Measurements from ENCODE around the gene VANGL2. TPM values are rescaled to one million over a fixed set of nuclear protein-coding genes. Genes with fewer than 3 reads are reported as not detected.

The VANGL2 gene
- polyA plus RNA-seq, 1 donor from 2014 or later: 22.6 TPM

GRCh38 chr1:160365325-160365724 lies 35.0 kb upstream of the VANGL2 start:
- Histone ChIP-seq H3K4me3 (ENCODE audit: low read length) (no peak overlapping the region), H3K79me2 (replicated peaks; ENCODE audit: insufficient read depth, low read length) (no peaks in the 10 kb centered on the region), H4K20me1 (ENCODE audit: insufficient read depth) (no peaks in the 10 kb centered on the region), H3K27ac (ENCODE audit: low read length) (no peak overlapping the region), H3K9me2 (ENCODE audit: insufficient read depth, low read length) (no peaks in the 10 kb centered on the region), H3F3A (ENCODE audit: insufficient read depth, low read length, poor library complexity, severe bottlenecking) (no peaks in the 10 kb centered on the region), H3K9ac (ENCODE audit: low read length) (no peak overlapping the region), H3K9me3 (ENCODE audit: low read length) (no peaks in the 10 kb centered on the region), H2AFZ (ENCODE audit: low read depth, low read length) (no peak overlapping the region), H3K4me2 (ENCODE audit: low read length) (no peak overlapping the region), H3K27me3 (ENCODE audit: insufficient read depth, low read depth, low read length) (no peaks in the 10 kb centered on the region), H3K36me3 (ENCODE audit: insufficient read depth, low read length) (no peaks in the 10 kb centered on the region)
- TF ChIP-seq CTCF (IDR thresholded peaks at IDR 0.05; ENCODE audit: poor library complexity, severe bottlenecking): no peak
- TF ChIP-seq MXI1 (conservative IDR thresholded peaks at IDR 0.05; ENCODE audit: poor library complexity, severe bottlenecking): no peak
- no peak for TF ChIP-seq EP300 (conservative IDR thresholded peaks at IDR 0.05; ENCODE audit: poor library complexity, severe bottlenecking)
- TF ChIP-seq TAF1 (IDR thresholded peaks at IDR 0.05; ENCODE audit: low read depth): no peak
- no peak for TF ChIP-seq SMC3 (conservative IDR thresholded peaks at IDR 0.05; ENCODE audit: poor library complexity)
- no peak for TF ChIP-seq REST (IDR thresholded peaks at IDR 0.05; ENCODE audit: borderline replicate concordance)
- no peak for TF ChIP-seq EZH2 (IDR thresholded peaks at IDR 0.05; ENCODE audit: borderline replicate concordance, insufficient read depth, low read length, poor library complexity, severe bottlenecking)
- TF ChIP-seq RAD21 (conservative IDR thresholded peaks at IDR 0.05): no peak
- TF ChIP-seq POLR2AphosphoS5 (IDR thresholded peaks at IDR 0.05): no peak

- Histone ChIP-seq H3K9me3 (ENCODE audit: low read length) (no peaks in the 10 kb centered on the region), H3K4me3 (ENCODE audit: low read length) (no peak within 1 kb of the TSS), H3K4me2 (ENCODE audit: low read length) (no peak within 1 kb of the TSS), H2AFZ (ENCODE audit: low read depth, low read length) (no peak within 1 kb of the TSS), H3K36me3 (ENCODE audit: insufficient read depth, low read length) (no peaks in the 10 kb centered on the region), H3K9me2 (ENCODE audit: insufficient read depth, low read length) (no peaks in the 10 kb centered on the region), H3K27ac (ENCODE audit: low read length) (no peak within 1 kb of the TSS), H3K27me3 (ENCODE audit: insufficient read depth, low read depth, low read length) (no peaks in the 10 kb centered on the region), H4K20me1 (ENCODE audit: insufficient read depth) (no peaks in the 10 kb centered on the region), H3K9ac (ENCODE audit: low read length) (no peak within 1 kb of the TSS), H3K79me2 (replicated peaks; ENCODE audit: insufficient read depth, low read length) (no peaks in the 10 kb centered on the region), H3F3A (ENCODE audit: insufficient read depth, low read length, poor library complexity, severe bottlenecking) (no peaks in the 10 kb centered on the region)
- TF ChIP-seq EP300 (conservative IDR thresholded peaks at IDR 0.05; ENCODE audit: poor library complexity, severe bottlenecking): no peak
- no peak for TF ChIP-seq EZH2 (IDR thresholded peaks at IDR 0.05; ENCODE audit: borderline replicate concordance, insufficient read depth, low read length, poor library complexity, severe bottlenecking)
- no peak for TF ChIP-seq TAF1 (IDR thresholded peaks at IDR 0.05; ENCODE audit: low read depth)
- no peak for TF ChIP-seq SMC3 (conservative IDR thresholded peaks at IDR 0.05; ENCODE audit: poor library complexity)
- no peak for TF ChIP-seq CTCF (IDR thresholded peaks at IDR 0.05; ENCODE audit: poor library complexity, severe bottlenecking)
- TF ChIP-seq MXI1 (conservative IDR thresholded peaks at IDR 0.05; ENCODE audit: poor library complexity, severe bottlenecking): no peak
- TF ChIP-seq RAD21 (conservative IDR thresholded peaks at IDR 0.05): no peak
- no peak for TF ChIP-seq REST (IDR thresholded peaks at IDR 0.05; ENCODE audit: borderline replicate concordance)
These were observed 33.4 kb upstream of the VANGL2 start, which contains the start of gene NHLH1 for GRCh38 chr1:160366731-160367515. Gene NHLH1 (plus strand): TSS chr1:160367071. CDS start chr1:160370732, 3,661 bp downstream.

Data from neural cell (in vitro differentiated cells).